Neural cell (in vitro differentiated cells): Measurements from ENCODE around the gene FGF10.

ENCODE experiments used
- POLR2AphosphoS5 ChIP-seq: IDR thresholded peaks from 2 replicates; pipeline ENCODE4 v1.6.1; 2012
- TF ChIP-seq, protein P1 (sequence below): fragments of 450-650 bp; IDR thresholded peaks from 2 replicates; pipeline ENCODE4 v1.5.1; 2014; ENCODE audit warnings: antibody characterized with exemption, mild to moderate bottlenecking, moderate library complexity; ENCODE audit not compliant: poor library complexity, severe bottlenecking

DNA sequence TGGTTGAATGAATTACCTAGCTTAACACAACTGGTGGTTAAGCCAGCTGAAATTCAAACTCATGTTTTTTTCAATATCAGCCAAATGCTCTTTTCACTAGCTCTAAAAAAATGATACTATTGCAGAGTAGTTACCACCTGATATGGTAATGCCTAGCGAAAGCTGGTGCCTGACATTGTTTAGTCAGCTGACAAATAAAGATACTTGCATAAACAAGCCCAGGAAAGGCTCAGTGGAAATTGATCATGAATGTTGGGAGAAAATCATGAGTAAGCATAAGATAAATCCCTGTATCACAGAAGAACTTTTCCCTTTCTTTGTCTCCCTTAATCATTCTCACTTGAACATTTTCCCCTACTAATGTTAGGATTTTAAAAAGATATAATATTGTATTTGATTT, 54.6 kb downstream of the FGF10 start:
- TF ChIP-seq POLR2AphosphoS5, result no peak
- TF ChIP-seq, protein P1, sequence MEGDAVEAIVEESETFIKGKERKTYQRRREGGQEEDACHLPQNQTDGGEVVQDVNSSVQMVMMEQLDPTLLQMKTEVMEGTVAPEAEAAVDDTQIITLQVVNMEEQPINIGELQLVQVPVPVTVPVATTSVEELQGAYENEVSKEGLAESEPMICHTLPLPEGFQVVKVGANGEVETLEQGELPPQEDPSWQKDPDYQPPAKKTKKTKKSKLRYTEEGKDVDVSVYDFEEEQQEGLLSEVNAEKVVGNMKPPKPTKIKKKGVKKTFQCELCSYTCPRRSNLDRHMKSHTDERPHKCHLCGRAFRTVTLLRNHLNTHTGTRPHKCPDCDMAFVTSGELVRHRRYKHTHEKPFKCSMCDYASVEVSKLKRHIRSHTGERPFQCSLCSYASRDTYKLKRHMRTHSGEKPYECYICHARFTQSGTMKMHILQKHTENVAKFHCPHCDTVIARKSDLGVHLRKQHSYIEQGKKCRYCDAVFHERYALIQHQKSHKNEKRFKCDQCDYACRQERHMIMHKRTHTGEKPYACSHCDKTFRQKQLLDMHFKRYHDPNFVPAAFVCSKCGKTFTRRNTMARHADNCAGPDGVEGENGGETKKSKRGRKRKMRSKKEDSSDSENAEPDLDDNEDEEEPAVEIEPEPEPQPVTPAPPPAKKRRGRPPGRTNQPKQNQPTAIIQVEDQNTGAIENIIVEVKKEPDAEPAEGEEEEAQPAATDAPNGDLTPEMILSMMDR, result no peak
